GM21786 (cell line): ENCODE results near the gene SCP2.

Experiments used
- ATAC-seq: cut with Tn5 transposase; IDR thresholded peaks from one replicate; pipeline ENCODE4 v1.9.1; 2021; ENCODE audit not compliant: unreplicated experiment

The SCP2 gene

DNA sequence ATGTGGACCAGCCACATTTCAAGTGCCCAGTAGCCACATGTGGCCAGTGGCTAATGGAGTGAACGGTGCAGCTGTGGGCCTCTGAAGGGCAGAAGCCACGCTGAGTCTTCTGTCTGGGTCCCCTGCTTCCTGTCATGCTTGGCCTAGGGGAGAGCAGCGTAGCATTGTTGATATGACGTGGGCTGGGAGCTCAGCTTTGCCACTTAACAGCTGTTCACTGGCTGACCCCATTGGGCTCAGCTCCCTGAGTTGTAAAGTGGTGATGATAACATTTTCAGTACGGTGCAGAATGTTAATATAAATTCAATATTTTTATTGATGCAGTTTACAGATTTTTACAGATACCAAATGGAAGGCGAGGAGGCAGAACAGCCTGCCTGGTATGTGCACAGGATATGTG lies 139.4 kb downstream of the SCP2 start:
- no peak for ATAC-seq

DNA sequence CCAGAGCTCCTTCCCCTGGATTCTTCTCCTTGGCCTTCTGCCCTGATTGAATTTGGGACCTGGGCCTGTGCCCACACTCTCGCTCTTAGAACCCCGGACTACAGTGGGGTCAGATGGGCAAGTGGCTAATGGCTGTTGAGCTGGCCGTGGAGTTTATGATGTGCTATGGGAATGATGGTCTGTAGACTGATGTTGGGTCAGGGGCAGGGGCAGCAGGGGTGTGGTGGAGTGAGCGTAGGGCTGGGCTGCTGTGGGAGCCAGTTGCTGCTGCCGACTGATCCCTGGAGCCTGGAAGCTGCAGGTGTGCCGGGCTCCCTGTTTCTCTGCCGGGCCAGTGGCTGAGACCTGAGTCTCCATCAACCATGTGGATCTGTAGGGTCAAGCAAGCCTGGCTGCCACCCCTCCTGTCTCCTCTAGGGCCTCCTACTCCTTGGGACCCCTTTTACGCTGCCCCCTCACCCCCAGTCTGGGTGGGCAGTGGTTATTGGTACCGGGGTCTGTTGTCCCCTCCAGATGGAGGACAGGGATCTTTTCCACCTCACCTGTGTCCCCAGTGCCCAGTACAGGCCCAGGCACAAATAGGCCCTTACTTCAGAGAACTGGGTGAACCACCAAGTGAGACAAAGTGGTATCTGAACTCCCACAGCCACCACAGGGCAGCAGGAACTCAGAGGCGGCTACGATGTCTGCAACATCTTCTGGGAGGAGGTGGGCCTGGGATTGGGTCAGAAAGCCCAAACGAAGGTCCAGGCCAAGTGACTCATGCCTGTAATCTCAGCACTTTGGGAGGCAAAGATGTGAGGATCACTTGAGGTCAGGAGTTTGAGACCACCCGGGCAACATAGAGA lies 140.0 kb downstream of the SCP2 start:
- ATAC-seq: no peak

DNA sequence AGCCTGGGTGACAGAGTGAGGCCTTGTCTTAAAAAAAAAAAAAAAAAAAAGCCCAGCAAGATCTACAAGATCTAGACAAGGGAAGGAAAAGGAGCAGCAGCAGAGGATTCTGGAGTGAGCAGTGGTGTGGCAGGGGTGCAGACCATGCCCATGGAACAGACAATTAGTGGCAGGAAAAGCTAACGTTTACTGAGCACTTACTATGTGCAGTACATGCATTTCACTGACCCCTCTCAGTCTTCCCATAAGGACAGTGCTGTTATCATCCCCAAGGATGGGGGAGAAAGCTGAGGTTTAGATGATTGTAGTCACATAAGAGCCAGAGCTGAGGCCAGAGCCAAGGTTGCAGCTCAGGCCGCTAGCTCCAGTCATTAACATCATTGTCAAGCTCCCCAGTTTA lies 140.8 kb downstream of the SCP2 start:
- ATAC-seq: no peak

DNA sequence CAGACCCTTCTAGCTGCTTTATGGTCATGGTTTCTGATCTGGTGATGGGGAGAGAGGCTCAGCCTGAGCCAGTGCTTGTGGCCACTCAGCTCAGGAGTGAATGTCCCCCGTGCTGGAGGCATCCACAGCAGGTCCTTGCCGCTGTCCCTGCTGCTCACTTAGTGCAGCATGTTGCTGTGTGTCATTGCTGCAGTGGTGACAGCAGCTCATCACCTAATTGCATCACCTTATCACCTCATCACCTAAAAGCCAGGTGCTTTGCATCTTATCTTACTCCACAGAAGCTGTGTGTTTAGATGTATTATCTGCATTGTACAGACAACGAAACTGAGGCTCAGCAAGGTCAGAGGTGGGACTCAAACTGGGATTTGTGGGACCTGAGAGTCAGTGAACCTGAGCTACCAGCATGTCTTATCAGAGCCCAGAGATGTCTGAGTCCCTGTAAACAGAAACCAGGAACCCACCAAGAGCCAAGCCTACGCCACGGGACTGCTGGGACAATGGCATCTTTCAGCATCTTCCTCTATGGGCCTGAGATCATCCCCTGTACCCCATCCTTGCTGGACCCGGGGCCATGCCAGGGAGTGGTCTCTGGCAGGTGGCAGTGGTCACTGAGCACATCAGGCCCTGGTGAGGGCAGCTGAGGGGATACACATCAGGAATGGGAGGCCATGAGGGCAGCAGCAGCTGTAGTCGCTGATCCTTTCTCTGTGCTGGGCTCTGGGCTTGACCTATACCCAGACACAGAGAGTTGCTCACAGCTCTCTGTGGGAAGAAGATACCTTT lies 141.4 kb downstream of the SCP2 start:
- no peak for ATAC-seq

DNA sequence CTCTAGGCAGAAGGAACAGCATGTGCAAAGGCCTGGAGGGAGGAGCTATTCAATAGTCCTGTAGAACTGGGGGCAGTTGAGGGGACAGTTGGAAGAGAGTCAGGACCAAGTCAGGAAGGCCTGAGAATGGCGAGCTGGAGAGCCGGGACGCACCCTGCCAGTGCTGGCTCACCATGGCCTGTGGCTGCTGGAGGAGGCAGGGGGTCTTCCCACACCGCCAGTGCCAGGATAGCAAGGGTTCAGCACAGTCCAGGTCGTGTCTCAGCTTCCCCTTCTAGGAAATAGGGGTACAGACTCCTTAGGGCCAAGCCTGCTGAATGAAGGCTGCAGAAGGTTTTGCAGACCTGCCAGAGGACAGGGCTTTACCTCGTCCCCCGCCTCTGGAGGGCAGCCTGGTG lies 142.2 kb downstream of the SCP2 start:
- no peak for ATAC-seq

DNA sequence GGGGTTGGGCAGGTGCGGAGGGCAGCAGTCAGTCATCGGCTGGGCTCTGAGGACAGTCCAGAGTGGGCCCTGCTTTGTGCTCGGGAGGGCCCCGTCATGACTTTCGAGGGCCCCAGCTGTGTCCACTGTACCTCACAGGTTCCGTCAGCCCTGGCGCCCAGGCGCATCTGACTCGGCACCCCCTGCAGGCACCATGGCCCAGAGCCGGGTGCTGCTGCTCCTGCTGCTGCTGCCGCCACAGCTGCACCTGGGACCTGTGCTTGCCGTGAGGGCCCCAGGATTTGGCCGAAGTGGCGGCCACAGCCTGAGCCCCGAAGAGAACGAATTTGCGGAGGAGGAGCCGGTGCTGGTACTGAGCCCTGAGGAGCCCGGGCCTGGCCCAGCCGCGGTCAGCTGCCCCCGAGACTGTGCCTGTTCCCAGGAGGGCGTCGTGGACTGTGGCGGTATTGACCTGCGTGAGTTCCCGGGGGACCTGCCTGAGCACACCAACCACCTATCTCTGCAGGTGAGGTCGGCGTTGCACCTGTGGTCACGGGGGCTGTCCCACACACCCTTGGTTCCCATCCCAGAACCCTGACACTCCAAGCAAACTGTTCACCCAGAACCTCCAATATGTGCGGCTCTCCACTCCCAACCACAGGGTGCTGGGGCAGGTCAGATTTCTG lies 142.7 kb downstream of the SCP2 start:
- no peak for ATAC-seq

DNA sequence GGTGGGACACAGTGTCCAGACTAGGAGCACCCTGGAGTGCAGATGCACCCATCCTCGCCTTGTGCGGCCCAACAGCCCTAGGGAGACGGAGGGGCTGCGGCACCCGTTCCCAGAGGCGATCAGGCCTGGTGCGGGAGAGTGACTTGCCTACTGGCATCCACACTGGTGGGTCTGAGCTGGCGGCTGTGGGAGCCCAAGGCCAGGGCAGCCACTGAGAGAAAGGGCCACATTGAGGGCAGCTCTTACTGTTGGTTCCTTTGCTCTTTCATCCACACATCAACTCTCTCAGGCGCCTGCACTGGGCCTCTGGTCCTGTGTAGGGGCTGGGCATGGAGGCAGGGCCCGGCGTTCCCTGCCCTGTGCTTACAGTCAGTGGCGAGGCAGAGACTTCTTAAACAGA lies 143.5 kb downstream of the SCP2 start:
- no peak for ATAC-seq

DNA sequence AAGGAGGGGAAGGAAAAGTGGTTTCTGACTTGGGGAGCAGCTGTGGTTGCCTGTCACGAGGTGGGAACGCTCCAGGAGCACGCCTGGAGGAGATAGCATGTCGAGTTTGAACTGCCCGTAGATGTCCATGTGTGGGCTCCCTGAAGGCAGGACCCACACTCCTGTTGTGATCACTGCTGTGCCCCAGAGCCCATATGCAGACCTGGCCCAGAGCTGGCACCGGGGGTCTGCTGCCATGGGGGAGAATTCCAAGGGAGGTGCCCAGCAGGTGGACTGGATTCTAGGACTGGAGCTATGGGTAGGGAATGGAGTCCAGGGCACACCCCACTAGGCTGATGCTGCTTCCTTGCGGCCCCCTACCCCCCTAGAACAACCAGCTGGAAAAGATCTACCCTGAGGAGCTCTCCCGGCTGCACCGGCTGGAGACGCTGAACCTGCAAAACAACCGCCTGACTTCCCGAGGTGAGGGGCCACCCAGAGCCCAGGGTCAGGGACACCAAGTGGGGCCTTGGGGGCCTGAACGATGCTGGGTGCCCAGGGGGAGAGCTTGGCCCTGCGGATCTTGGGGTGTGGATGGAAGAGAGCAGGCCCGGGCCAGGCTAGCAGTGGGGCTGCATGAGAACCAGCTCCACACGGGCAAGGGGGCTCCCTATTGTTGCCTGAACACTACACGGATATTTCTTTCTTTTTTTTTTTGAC lies 144.2 kb downstream of the SCP2 start:
- ATAC-seq: no peak

DNA sequence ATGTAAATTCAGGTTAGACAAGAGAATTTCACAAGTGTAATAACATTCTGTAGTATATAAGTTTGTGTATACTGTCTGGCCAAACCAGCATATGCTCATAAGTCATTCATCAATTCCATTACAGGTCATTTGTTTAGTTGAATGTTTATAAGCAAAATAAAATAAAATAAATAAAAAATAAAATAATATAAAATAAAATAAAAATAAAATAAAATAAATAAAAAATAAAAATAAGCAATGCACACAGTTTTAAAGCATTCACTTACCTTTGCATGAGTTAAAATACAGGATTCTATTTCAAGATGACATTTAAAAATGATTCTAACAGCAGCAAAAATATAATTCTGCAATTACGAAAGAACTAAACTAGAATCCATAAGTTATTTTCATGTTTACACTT lies 144.8 kb downstream of the SCP2 start:
- ATAC-seq: no peak

DNA sequence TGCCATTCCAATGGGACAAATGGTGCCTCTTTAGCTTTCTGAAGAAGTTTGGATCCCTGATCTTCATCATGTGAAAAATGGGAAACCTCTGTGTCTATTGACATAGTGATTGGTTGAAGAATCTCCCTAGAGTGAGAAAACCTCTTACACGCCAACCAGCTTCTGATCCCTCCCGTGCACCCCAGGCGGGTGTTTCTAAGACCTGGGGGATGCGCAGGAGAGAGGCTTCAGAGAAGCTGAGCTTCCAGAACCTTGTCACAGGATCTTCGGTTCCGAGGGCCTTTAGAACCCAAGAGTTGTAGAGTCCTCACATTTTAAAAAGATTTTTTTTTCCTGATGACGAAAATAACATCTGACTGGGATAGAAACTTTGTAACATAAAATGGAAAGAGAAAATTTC lies 146.2 kb downstream of the SCP2 start:
- ATAC-seq: no peak

DNA sequence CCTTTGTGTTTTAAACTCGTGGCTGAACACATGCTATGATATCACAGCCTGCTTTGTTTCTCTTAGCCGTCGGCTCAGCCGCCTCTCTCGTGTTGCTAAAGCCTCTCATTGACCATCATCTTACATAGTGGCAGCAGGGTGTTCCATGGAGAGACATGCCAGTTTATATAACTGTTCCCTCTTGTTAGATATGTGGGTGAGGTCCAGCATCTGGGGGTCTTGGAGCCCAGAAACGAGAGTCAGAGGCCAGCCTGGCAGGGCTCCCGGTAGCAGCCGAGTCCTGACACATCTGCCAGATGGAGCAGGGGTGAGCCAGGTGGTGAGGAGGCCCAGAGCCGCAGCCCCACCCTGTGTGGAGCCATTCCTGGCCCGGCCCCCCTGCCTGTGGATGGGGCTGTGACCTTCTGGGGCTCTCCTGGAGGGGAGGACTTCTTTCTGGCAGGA lies 146.8 kb downstream of the SCP2 start:
- ATAC-seq: no peak

DNA sequence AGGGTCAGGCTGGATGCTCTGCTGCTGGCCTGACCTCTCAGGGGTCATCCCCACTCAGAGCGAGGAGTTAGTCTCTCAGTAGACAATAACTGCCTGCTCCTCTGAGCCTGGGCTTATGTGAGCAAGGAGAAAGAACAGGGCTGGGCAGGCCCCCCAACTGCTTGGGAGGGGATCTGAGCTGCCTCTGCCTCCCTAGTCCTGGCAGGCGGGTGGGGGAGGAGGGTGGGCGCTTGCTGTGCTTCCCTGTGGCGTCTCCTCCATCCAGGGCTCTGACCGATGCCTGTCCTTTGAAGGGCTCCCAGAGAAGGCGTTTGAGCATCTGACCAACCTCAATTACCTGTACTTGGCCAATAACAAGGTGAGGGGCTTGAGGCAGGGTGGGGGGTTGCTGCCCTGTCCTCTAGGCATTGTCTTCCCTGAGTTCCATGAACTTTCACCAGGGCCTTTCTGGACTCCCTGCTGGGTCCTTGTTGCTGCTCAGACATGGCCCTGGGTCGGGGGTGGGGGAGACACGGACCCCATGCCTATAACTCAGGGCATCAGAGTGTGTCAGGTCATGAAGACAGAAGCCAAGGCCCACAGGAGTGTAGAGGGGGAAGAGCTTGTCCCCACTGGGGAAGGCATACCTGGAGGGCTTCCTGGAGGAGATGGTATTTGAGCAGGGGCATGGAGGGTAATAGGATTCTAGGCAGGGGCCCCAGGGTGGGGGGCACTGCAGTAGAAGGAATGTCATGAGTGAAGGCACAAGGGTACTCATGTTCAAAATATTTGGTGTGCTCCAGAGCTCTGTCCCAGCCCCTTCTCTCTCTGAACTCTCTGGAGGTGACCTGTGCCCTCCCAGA lies 147.5 kb downstream of the SCP2 start:
- ATAC-seq: no peak

DNA sequence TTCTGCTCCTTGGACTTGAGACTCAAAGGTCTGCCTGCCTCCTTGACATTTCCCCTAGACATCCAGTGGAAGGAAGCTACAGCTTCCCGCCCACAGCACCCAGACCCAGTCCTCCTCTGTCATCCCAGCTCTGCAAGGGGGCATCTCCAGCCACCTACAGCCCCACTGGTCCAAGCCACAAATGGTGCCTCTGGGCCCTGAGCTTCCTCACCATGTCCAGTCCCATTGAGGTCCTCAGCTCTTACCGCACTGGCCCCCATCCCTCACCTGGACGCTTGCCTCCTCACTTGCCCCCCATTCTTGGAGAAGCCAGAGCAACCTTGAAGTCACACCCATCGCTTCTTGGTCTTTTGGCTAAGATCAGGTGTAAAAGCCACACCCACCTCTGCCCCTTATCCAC lies 148.1 kb downstream of the SCP2 start:
- ATAC-seq: no peak

DNA sequence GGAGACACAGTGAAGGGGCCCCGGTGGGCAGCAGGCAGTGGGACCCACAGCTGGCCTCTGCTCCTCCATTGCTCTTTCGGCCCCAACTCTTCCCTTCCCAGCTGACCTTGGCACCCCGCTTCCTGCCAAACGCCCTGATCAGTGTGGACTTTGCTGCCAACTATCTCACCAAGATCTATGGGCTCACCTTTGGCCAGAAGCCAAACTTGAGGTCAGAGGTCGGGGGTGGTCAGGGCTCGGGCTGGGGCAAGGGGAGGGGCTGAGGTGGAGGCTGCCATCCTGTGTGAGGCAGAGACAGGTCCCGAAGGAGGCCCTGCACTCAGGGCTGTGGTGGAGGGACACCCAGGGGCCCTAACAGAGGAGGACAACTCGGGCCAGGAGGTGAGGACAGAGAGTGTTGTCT lies 148.7 kb downstream of the SCP2 start:
- ATAC-seq: no peak

DNA sequence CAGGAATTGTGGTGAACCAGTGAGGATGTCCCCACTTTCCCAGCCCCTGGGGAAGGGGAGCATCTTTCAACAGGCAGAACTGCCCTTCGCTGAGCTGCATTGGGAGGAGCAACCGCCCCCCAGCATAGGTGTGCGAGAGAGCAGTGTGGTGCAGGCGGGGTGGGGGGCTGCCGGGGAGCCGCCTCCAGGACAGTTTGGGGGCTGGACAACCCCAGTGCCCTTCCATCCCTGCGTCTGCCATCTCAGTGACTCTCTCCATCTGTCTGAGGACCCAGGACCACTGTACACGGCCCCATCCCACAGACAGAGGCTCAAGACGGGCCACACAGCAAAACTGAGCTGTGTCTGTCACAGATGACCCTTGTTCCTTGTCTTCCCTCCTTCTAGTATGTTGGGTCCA lies 149.1 kb downstream of the SCP2 start:
- no peak for ATAC-seq

DNA sequence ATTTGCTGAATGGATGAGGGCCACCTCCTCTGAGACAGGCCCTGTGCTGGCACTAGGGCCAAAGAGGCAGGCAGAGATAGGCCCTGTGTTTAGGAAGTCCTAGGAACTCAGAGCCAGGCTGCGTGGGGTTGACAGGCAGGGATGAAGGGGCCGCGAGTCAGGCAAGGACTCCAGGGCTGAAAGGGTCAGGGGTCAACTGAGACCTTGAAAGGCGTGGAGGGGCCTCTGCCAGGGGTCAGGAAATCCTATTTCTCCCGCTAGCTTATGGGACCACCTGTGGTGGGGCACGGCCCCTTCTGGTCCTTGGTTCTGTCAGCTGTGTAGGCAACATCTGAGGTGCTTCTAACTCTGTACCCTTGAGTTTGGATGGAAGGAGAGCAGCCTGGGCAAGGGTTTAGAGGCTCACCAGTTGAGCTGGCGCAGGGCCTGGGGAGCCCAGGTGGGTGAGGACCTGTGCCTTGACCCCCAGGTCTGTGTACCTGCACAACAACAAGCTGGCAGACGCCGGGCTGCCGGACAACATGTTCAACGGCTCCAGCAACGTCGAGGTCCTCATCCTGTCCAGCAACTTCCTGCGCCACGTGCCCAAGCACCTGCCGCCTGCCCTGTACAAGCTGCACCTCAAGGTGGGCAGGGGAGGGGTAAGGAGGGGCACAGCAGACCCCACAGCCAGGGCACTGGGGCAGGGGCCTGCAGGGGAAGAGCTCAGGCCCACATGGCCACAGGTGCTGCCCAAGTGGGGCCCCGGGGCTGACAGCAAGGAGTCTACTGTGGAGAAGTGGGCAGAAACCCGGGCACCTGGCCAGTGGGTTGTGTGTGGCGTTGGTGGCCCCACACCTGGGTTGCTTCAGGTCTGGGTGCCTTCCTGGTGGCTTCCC lies 149.9 kb downstream of the SCP2 start:
- no peak for ATAC-seq

DNA sequence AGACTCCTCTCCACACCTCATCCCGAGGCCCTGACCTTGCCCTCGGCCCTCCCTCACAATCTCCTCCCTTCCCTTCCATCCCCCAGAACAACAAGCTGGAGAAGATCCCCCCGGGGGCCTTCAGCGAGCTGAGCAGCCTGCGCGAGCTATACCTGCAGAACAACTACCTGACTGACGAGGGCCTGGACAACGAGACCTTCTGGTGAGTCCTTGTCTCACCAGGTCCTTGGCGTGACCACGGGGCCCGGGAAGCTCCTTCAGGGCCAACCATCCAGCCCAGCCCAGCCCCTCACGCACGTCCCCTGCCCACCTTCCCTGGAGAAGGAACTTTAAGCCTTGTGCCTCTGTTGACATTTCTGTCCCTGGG lies 150.5 kb downstream of the SCP2 start:
- no peak for ATAC-seq

DNA sequence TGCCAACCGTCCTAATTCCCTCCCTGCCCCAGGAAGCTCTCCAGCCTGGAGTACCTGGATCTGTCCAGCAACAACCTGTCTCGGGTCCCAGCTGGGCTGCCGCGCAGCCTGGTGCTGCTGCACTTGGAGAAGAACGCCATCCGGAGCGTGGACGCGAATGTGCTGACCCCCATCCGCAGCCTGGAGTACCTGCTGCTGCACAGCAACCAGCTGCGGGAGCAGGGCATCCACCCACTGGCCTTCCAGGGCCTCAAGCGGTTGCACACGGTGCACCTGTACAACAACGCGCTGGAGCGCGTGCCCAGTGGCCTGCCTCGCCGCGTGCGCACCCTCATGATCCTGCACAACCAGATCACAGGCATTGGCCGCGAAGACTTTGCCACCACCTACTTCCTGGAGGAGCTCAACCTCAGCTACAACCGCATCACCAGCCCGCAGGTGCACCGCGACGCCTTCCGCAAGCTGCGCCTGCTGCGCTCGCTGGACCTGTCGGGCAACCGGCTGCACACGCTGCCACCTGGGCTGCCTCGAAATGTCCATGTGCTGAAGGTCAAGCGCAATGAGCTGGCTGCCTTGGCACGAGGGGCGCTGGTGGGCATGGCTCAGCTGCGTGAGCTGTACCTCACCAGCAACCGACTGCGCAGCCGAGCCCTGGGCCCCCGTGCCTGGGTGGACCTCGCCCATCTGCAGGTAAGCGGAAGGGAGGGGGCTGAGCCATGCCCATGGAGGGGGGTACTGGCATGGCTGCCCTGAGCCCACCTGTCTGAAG lies 151.4 kb downstream of the SCP2 start:
- ATAC-seq: no peak

DNA sequence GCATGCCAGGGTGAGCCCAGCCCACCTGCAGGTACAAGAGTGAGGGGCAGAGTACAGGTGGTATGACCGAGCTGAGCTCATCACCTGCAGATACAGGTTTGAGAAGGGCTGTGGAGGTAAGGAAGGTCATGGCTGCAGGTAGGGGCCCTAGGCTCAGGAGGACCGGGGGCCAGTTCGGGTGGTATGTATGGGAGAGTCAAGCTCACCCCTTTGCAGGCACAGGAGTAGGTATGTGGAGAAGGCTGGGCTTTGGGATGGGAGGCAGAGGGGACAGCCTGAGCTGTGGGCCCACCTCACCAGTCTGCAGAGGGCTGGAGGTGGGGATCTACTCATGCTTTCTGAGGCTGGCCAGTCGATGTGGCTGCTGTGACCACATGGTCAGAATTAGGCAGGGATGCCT lies 152.2 kb downstream of the SCP2 start:
- no peak for ATAC-seq
